AG04449 (cell line): ENCODE data around the gene FAM210A.

Experiments
- CTCF ChIA-PET: fragments of 350-600 bp; formaldehyde crosslinking; extraction: SDS; loops from one replicate; lab custom pipeline; 2021; ENCODE audit warnings: antibody characterized with exemption; lab: Yijun Ruan, JAX
- POLR2A ChIA-PET: fragments of 400-600, 350-600 bp; formaldehyde crosslinking; extraction: SDS; loops from one replicate; lab custom pipeline; 2020; ENCODE audit warnings: antibody characterized with exemption, inconsistent platforms; lab: Yijun Ruan, JAX
- DNase-seq: peaks from one replicate; pipeline ENCODE4 v3.0.0-alpha.2; 2010; ENCODE audit warnings: low read depth, low spot score
- H3K4me3 ChIP-seq: 2 replicates; pipeline ENCODE4 v1.5.1; 2011; ENCODE audit warnings: low read depth, mild to moderate bottlenecking, control low read depth, low read length
- CTCF ChIP-seq: IDR thresholded peaks from one replicate; pipeline ENCODE4 v1.5.1; 2011; ENCODE audit warnings: mild to moderate bottlenecking, moderate library complexity, low read length, control low read depth, inconsistent platforms; ENCODE audit not compliant: insufficient read depth; ENCODE audit errors: missing control alignments

The FAM210A gene

GRCh38 chr18:13725566-13726231 lies 659 bp downstream of the FAM210A start:
- H3K4me3 ChIP-seq = peak overlapping the region; percentile 99
- ChIA-PET POLR2A (interaction anchor here (1.9 kb wide), 1 partner anchor 10 kb away, joined by 5 read pairs; no protein-coding TSS in a partner anchor), CTCF (interaction anchor here (0.7 to 1.6 kb wide), 2 partner anchors 21 to 510 kb away, joined by 3 read pairs; no protein-coding TSS in a partner anchor)
- TF ChIP-seq CTCF = no peak
- no peak for DNase-seq

- DNase-seq = no peak
- ChIA-PET POLR2A (no interaction called here), CTCF (no interaction called here)
- no peak overlapping the region for H3K4me3 ChIP-seq
- no peak for TF ChIP-seq CTCF
Measured at GRCh38 chr18:13720847-13721246, 5.5 kb downstream of the FAM210A start.

GRCh38 chr18:13720123-13720522 lies 6.2 kb downstream of the FAM210A start:
- POLR2A ChIA-PET = no interaction called here
- CTCF ChIA-PET = no interaction called here
- DNase-seq = no peak
- no peak for TF ChIP-seq CTCF
- H3K4me3 ChIP-seq = no peak overlapping the region

- POLR2A ChIA-PET = no interaction called here
- TF ChIP-seq CTCF = no peak
- CTCF ChIA-PET = no interaction called here
- no peak for DNase-seq
- H3K4me3 ChIP-seq = no peak overlapping the region
Measured at GRCh38 chr18:13716916-13717315, 9.4 kb downstream of the FAM210A start.

- ChIA-PET POLR2A (no interaction called here), CTCF (no interaction called here)
- no peak for TF ChIP-seq CTCF
- DNase-seq = no peak
- no peak overlapping the region for H3K4me3 ChIP-seq
Measured at GRCh38 chr18:13715330-13715729, 11.0 kb downstream of the FAM210A start.

GRCh38 chr18:13713455-13714055 lies 12.8 kb downstream of the FAM210A start:
- DNase-seq = no peak
- TF ChIP-seq CTCF = no peak
- H3K4me3 ChIP-seq = no peak overlapping the region
- CTCF ChIA-PET = interaction anchor here (1.5 kb wide), 1 partner anchor 12 kb away, joined by 6 read pairs; no protein-coding TSS in a partner anchor
- POLR2A ChIA-PET = no interaction called here
